GM21528 (cell line): Measurements from ENCODE around the gene HS1BP3.

ENCODE experiments used
- ATAC-seq: cut with Tn5 transposase; IDR thresholded peaks from one replicate; pipeline ENCODE4 v1.9.1; 2021; ENCODE audit warnings: mild to moderate bottlenecking, moderate library complexity; ENCODE audit not compliant: unreplicated experiment, low FRiP score

Gene HS1BP3

DNA sequence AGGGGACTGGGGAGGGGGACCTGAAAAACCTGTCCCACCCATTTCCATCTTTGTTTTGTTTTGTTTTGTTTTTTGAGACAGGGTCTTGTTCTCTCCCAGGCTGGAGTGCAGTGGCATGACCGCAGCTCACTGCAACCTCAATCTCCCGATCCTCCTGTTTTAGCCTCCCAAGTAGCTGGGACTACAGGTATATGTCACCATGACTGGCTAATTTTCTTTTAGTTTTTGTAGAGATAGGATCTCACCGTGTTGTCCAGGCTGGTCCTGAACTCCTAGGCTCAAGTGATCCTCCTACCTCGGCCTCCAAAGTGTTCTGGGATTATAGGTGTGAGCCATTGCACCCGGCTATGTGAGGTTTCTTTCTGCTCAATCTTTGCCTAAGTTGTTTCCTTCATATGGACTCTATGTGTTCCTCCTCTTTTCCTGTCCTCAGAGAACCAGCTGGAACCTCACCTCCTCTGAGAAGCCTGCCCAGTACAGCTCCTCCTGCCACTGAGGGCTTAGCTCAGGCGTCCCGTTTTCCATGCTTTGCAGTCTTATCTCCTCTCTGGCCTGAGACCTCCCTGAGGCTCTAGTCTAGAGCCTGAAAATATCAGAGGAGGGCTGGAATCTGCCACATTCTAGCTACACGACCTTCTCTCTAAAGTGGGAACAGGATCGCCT, 74.8 kb downstream of the HS1BP3 start:
- no peak for ATAC-seq

- ATAC-seq, result no peak
These were observed 75.5 kb downstream of the HS1BP3 start for GRCh38 chr2:20575414-20575813.

- ATAC-seq, result no peak
These were observed 76.0 kb downstream of the HS1BP3 start for GRCh38 chr2:20574930-20575329.

- ATAC-seq, result no peak
These were observed 76.4 kb downstream of the HS1BP3 start for GRCh38 chr2:20574423-20574911.

GRCh38 chr2:20573620-20574422, 77.1 kb downstream of the HS1BP3 start:
- ATAC-seq, result no peak

GRCh38 chr2:20572221-20572620, 78.7 kb downstream of the HS1BP3 start:
- ATAC-seq, result no peak

DNA sequence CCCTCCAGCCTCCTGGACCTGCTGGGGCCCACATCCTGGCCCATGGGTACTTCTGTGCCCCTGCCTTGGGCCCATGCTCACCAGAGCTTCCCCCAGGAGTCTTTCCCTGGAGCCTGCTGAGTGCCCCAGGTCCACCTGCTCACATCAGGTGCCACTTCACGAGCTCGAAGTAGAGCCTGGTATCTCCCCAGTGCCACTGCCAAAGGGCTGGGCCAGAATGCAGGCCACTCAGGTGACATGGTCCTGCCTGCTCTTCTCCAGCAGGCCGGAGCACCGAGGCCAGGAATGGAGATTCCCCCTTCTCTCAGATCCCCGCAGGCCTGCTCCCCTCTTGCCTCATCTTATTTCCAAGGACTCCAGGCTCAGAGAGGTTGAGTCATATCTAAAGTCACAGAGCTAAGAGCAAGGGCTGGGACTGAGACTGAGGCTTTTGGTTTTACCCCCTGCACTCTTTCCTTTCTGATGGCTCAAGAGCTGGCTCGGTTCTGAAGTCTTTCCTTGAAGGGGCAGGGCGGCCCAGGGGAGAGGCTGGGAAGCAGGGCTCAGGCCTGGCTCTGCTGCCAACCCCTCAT, 79.2 kb downstream of the HS1BP3 start:
- ATAC-seq, result no peak

DNA sequence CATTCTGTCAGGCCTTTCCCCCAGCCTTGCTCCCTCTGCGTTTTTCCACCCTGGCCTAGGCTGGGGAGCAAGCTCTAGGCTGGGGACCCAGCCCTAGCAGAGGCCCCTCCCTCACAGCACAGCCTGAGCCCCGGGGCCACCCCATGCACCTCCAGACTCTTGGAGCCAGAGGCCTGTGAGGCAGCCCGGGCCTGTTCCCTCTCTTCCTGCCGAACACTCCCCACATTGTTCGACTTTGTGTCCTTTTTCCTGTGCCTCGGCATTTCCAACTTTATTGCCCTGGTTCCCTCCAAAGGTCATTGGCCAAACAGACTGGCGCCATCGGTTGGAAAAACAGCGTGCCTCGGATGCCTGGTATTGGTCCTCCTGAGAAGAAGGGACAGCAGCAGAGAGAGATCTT, 79.7 kb downstream of the HS1BP3 start:
- ATAC-seq, result no peak

DNA sequence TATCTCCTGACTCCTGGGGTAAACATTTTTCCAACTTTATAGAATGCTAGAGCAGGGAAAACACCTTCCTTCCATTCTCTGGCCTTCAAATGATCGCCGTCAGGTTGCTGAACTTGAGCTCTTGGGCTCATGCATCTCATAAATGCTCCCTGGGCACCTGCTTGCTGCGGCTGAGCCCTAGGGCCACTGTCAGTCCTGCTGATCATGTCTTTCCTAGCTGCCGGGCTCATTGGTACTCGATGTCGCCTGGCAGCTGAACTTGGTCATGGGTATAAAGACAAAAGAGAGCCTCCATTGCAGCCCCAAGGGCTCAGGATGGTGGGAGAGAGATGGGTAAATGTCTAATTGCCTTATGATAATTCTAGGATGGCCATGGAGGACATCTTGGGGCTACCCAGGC, 80.6 kb downstream of the HS1BP3 start:
- no peak for ATAC-seq

DNA sequence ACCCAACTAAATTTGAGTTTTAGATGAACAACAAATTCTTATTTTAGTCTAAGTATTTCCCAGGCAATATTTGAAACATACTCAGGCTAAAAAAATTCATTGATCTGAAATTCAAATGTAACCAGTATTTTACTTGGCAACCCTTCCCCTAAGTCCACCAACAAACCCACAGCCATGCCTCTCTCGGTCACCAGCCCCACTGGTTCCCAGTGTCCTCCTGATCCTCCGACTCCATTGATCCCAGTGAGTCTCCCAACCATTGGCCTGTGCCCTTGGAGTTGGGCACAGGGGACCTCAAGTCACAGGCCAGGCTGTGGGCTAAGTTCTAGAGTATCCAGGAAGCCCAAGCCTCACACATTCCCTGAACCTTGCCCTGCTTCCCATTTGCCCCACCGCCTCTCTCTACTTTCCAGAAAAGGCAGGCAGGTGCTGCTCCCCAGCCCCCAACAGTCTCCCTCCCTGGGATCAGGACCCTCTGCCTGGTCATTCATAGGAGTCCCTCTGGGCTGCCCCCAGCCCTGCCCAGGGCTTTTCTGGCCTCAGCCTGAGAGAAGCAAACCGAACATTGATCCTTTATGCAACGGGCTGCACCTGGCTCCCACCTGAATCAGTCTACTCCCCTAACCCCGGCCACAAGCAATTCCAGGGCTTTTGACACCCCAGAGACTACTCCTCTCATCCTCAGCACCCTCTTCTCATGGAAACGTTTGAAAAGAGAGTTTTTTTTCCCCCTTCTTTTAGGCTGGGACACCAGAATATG, 81.3 kb downstream of the HS1BP3 start:
- no peak for ATAC-seq

DNA sequence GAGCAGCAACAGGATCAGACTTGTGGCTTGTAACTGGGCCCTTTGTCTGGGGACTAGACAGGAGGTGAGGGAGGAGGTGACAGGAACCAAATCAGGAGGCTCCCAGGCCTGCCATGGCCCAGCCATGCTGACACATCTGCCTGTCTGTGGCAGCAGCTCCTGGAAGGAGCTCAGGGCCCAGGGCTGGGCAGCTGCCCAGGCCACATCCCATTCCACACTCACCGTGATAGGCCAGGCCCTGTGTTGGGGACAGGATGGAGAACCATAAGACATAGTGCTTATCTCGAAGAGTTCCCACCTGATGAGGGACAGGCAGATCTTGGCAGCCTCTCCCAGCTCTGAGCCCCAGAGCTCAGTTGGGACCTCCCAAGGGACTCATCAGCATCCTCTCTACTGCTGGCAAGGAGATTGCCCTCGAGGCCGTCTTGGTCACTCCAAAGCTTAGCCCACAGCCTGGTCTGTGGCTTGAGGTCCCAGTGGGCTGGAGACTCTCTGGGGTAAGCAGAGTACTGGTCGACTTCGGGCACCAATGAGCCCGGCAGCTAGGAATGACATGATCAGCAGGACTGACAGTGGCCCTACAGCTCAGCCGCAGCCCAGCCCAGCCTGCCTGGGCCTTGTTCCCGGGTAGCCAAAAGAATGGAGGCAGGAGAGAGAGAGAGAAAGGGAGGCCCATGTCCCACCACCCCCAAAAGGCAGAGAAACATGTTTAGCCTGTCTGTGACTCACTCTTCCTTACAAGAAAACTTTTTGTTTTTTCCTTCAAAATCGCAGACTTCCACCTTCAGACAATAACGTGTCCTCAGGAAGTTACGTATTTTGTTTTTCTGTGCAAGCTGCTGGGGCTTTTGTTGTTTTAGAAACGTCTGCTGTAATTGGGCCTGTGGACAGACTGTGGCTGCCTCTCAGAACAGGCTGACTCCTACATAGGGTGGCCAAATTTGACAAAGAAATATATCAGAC, 82.1 kb downstream of the HS1BP3 start:
- ATAC-seq, result no peak

DNA sequence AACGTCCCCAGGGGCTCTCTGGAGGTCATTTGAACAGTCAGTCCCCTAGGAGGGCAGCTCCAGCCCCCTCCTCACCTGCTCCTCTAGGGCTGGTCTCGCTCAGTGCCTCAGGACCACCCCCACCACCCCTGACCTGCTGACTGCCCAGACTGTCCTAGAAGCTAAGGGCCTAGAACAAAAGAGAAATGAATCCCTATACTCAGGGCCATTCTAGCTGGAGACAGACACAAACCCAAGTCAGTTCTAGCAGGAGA, 83.0 kb downstream of the HS1BP3 start:
- ATAC-seq, result no peak
